ENCODE data around the gene SUN1. TPM values are rescaled to one million over a fixed set of nuclear protein-coding genes. Genes with fewer than 3 reads are reported as not detected.

The SUN1 gene
- total RNA-seq, 1 experiment from 2014 or later: 158 TPM

GRCh38 chr7:849145-849544 lies 16.9 kb downstream of the SUN1 start (continued):
- no peak for TF ChIP-seq AR (CRISPR knock-in tag; IDR thresholded peaks at IDR 0.05)

DNA sequence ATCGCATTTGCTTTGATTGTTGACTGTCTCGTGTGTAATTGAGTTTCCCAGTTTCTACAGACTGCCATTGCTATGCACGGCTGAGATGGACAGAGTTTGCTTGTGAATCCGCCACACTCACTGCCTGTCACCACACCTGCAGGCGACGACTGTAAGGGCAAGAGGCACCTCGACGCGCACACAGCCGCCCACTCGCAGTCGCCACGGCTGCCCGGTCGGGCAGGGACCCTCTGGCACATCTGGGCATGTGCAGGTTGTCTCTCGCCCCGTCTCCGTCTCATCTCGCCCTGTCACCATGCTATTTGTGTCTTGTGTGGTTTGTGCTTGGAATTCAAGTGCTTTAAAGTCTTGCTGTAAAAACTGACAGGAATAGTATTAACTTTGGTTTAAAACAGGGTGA lies 17.5 kb downstream of the SUN1 start:
- CTCF ChIA-PET: interaction anchor here (2.0 kb wide), 1 partner anchor 63 kb away, joined by 5 read pairs; no protein-coding TSS in a partner anchor

DNA sequence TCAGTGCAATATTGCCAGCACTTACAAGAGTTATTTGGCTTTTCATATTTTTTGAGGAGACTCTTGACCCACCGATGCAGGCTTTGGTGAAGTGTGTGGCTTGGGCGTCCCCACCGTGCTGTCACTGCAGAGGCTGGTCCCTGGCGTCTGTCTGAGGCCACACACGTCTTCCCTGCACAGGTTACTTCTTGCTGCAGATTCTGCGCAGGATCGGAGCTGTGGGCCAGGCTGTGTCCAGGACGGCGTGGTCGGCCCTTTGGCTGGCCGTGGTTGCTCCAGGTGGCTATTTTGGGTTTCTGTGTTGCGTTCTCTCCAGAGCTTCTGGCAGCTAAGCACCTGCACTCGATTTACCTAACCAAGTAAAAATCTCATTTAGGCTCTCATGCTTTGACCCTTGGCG lies 18.9 kb downstream of the SUN1 start:
- H3K4me1 Mint-ChIP-seq: no peaks in the 10 kb centered on the region
- peaks cover 70% of the 10 kb centered on the region for H3K36me3 Mint-ChIP-seq
- H3K4me3 Mint-ChIP-seq: no peak overlapping the region
- no peak overlapping the region for H3K27ac Mint-ChIP-seq
- no peak for ATAC-seq
- CTCF ChIA-PET: no interaction called here
- TF ChIP-seq HMGA2 (CRISPR knock-in tag; IDR thresholded peaks at IDR 0.05) (no peak), JUN (CRISPR knock-in tag; IDR thresholded peaks at IDR 0.05) (no peak), ZNF219 (CRISPR knock-in tag; IDR thresholded peaks at IDR 0.05; ENCODE audit: borderline replicate concordance) (no peak), ZNF671 (CRISPR knock-in tag; IDR thresholded peaks at IDR 0.05) (no peak), TEAD1 (CRISPR knock-in tag; IDR thresholded peaks at IDR 0.05) (no peak), NFYB (CRISPR knock-in tag; conservative IDR thresholded peaks at IDR 0.05; ENCODE audit: low read depth) (no peak)
- DNase-seq (ENCODE audit: low spot score): no peak
- no peaks in the 10 kb centered on the region for H3K9me3 Mint-ChIP-seq
- POLR2A ChIA-PET: no interaction called here
- H3K27me3 Mint-ChIP-seq (ENCODE audit: low read depth): no peaks in the 10 kb centered on the region

More for the DNA sequence above, 17.5 kb downstream of the SUN1 start:
- no peaks in the 10 kb centered on the region for H3K4me1 Mint-ChIP-seq
- no peaks in the 10 kb centered on the region for H3K27me3 Mint-ChIP-seq (ENCODE audit: low read depth)
- H3K27ac Mint-ChIP-seq: no peak overlapping the region
- POLR2A ChIA-PET: no interaction called here
- ATAC-seq: no peak
- TF ChIP-seq, protein P1, sequence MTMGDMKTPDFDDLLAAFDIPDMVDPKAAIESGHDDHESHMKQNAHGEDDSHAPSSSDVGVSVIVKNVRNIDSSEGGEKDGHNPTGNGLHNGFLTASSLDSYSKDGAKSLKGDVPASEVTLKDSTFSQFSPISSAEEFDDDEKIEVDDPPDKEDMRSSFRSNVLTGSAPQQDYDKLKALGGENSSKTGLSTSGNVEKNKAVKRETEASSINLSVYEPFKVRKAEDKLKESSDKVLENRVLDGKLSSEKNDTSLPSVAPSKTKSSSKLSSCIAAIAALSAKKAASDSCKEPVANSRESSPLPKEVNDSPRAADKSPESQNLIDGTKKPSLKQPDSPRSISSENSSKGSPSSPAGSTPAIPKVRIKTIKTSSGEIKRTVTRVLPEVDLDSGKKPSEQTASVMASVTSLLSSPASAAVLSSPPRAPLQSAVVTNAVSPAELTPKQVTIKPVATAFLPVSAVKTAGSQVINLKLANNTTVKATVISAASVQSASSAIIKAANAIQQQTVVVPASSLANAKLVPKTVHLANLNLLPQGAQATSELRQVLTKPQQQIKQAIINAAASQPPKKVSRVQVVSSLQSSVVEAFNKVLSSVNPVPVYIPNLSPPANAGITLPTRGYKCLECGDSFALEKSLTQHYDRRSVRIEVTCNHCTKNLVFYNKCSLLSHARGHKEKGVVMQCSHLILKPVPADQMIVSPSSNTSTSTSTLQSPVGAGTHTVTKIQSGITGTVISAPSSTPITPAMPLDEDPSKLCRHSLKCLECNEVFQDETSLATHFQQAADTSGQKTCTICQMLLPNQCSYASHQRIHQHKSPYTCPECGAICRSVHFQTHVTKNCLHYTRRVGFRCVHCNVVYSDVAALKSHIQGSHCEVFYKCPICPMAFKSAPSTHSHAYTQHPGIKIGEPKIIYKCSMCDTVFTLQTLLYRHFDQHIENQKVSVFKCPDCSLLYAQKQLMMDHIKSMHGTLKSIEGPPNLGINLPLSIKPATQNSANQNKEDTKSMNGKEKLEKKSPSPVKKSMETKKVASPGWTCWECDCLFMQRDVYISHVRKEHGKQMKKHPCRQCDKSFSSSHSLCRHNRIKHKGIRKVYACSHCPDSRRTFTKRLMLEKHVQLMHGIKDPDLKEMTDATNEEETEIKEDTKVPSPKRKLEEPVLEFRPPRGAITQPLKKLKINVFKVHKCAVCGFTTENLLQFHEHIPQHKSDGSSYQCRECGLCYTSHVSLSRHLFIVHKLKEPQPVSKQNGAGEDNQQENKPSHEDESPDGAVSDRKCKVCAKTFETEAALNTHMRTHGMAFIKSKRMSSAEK (CRISPR knock-in tag; IDR thresholded peaks at IDR 0.05; ENCODE audit: borderline replicate concordance): no peak
- TF ChIP-seq GABPB1 (CRISPR knock-in tag; IDR thresholded peaks at IDR 0.05) (no peak), ETV6 (CRISPR knock-in tag; IDR thresholded peaks at IDR 0.05) (no peak), ZNF317 (CRISPR knock-in tag; IDR thresholded peaks at IDR 0.05; ENCODE audit: borderline replicate concordance, low read depth) (no peak), ZNF138 (CRISPR knock-in tag; conservative IDR thresholded peaks at IDR 0.05) (no peak), GRHL2 (CRISPR knock-in tag; IDR thresholded peaks at IDR 0.05; ENCODE audit: insufficient replicate concordance, severe bottlenecking) (no peak), MYBL2 (CRISPR knock-in tag; IDR thresholded peaks at IDR 0.05) (no peak), CREB1 (CRISPR knock-in tag; IDR thresholded peaks at IDR 0.05) (no peak), JUN (CRISPR knock-in tag; IDR thresholded peaks at IDR 0.05) (no peak), KAT7 (CRISPR knock-in tag; IDR thresholded peaks at IDR 0.05; ENCODE audit: borderline replicate concordance) (no peak), FOXK1 (CRISPR knock-in tag; IDR thresholded peaks at IDR 0.05) (no peak)
- TF ChIP-seq, protein P2, sequence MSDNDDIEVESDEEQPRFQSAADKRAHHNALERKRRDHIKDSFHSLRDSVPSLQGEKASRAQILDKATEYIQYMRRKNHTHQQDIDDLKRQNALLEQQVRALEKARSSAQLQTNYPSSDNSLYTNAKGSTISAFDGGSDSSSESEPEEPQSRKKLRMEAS (CRISPR knock-in tag; IDR thresholded peaks at IDR 0.05): no peak
- TF ChIP-seq, protein P3, sequence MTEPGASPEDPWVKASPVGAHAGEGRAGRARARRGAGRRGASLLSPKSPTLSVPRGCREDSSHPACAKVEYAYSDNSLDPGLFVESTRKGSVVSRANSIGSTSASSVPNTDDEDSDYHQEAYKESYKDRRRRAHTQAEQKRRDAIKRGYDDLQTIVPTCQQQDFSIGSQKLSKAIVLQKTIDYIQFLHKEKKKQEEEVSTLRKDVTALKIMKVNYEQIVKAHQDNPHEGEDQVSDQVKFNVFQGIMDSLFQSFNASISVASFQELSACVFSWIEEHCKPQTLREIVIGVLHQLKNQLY (CRISPR knock-in tag; IDR thresholded peaks at IDR 0.05): no peak
- TF ChIP-seq, protein P4, sequence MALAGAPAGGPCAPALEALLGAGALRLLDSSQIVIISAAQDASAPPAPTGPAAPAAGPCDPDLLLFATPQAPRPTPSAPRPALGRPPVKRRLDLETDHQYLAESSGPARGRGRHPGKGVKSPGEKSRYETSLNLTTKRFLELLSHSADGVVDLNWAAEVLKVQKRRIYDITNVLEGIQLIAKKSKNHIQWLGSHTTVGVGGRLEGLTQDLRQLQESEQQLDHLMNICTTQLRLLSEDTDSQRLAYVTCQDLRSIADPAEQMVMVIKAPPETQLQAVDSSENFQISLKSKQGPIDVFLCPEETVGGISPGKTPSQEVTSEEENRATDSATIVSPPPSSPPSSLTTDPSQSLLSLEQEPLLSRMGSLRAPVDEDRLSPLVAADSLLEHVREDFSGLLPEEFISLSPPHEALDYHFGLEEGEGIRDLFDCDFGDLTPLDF (CRISPR knock-in tag; IDR thresholded peaks at IDR 0.05): no peak
- no peak for DNase-seq (ENCODE audit: low spot score)
- peaks cover 73% of the 10 kb centered on the region for H3K36me3 Mint-ChIP-seq
- H3K9me3 Mint-ChIP-seq: no peaks in the 10 kb centered on the region
- H3K4me3 Mint-ChIP-seq: no peak overlapping the region
